Measurements from ENCODE around the gene GBX2. TPM values are rescaled to one million over a fixed set of nuclear protein-coding genes. Genes with fewer than 3 reads are reported as not detected.

The GBX2 gene
- total RNA-seq, 4 donors from 2014 or later = not detected

DNA sequence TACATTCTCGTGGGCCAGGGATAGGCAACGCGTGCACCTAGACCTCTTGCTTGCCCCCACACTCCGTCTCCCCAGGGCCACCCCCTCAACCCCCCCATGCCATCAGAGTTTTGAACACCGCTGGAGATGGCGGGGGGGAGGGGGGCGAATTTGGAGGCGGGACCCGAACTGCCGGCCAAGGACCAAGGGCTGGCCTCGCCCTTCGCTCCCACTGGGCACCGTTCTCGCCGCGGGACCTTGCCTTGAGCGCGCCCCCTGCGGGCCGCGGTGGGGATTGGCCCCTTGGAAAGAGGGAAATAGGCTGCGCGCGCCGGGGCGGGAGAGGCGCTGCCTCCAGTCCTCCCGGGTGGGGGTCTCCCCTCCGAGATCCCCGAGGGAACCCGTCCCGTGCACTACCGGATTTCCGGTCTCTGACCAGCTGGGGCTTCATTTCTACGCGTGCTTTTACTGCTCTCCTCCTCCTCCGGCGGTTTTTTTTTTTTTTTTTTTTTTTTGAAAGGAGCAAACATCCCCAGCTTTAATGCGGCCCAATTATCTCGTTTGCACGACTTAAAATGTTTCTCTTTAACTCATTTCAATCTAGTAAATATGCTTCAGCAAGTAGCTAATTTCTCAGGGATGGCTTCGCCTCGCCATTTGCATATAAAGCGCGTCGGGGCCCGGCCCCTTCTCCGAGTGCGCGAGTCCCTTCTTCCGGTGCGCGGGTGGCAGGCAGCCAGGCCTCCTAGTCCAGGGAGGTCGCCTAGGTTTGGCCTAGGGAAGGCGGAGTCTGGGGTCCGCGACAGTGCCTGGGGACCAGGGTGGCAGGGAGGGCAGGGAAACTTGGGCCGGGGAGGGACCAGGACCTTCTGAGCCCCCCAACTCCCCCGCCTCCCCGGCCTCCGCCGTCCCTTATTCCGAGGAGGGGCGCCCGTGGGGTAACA lies 10.0 kb upstream of the GBX2 start:
- WGBS, 2 donors = 5 to 12% methylated on average over 32 of the region's 65 CpGs
- Histone ChIP-seq H3K27me3 (peaks cover 15 to 98% (median 37%) of the 10 kb centered on the region in 4 donors), H3K27ac (no peak overlapping the region), H3K4me3 (peak overlapping the region in 2 of 4 donors; percentile 32 to 47), H3K9me3 (no peaks in the 10 kb centered on the region), H3K36me3 (no peaks in the 10 kb centered on the region), H3K4me1 (peaks cover 14 to 37% (median 20%) of the 10 kb centered on the region in 3 donors)
- no peak for TF ChIP-seq POLR2A (IDR thresholded peaks at IDR 0.05)
- TF ChIP-seq, protein P1, sequence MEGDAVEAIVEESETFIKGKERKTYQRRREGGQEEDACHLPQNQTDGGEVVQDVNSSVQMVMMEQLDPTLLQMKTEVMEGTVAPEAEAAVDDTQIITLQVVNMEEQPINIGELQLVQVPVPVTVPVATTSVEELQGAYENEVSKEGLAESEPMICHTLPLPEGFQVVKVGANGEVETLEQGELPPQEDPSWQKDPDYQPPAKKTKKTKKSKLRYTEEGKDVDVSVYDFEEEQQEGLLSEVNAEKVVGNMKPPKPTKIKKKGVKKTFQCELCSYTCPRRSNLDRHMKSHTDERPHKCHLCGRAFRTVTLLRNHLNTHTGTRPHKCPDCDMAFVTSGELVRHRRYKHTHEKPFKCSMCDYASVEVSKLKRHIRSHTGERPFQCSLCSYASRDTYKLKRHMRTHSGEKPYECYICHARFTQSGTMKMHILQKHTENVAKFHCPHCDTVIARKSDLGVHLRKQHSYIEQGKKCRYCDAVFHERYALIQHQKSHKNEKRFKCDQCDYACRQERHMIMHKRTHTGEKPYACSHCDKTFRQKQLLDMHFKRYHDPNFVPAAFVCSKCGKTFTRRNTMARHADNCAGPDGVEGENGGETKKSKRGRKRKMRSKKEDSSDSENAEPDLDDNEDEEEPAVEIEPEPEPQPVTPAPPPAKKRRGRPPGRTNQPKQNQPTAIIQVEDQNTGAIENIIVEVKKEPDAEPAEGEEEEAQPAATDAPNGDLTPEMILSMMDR (IDR thresholded peaks at IDR 0.05) = peak; percentile 37 to 72 (median 60)
- intact Hi-C loops (cut with DNase I) = no loop called here
- DNase-seq = no peak

DNA sequence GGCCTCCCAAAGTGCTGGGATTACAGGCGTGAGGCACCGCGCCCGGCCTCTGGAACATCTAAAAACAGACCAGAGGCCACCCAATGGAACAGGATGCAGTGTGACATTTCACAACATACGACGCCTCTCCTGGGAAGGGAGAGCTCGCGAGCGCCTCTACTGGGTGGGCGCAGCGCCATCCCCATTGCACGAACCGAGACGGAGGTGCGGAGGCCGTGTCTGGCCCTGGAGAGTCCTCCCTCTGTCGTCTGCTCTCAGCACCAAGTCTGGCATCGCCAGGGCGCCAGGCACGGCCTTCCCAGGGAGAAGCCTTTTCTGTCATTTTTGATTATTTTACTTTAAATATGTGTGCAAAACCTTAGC lies 9.4 kb upstream of the GBX2 start:
- no peak for TF ChIP-seq POLR2A (IDR thresholded peaks at IDR 0.05)
- TF ChIP-seq, protein P1 (IDR thresholded peaks at IDR 0.05) = no peak
- Histone ChIP-seq H3K27ac (no peak overlapping the region), H3K9me3 (no peaks in the 10 kb centered on the region), H3K36me3 (no peaks in the 10 kb centered on the region), H3K27me3 (peaks cover 21 to 99% (median 44%) of the 10 kb centered on the region in 4 donors), H3K4me1 (peaks cover 17 to 43% (median 24%) of the 10 kb centered on the region in 3 donors), H3K4me3 (peak overlapping the region in 1 of 4 donors; percentile 47)
- intact Hi-C loops (cut with DNase I) = no loop called here
- no peak for DNase-seq
- 30% methylated on average over 2 of the region's 20 CpGs; no CpG with 5 or more reads in 1 of the 2 donors for WGBS, 2 donors

DNA sequence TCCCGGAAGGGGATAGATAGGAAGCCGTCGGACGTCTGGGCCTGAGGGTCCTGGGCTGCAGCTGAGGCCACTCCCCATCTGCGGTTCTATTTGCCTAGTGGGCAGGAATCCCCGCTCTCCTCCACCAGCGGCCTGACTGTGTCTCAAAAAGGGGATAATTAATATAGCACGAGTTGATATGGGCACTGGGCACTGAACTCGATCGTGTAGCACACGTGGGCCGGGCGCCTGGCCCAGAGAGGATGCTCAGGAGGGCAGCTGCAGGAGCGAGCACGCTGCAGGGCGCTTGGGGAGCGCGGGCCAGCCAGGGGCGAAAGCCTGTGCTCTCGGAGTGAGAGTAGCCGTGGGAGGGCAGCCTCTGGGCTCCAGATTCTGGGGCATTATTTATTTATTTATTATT lies 8.8 kb upstream of the GBX2 start:
- Histone ChIP-seq H3K27me3 (peaks cover 28 to 100% (median 49%) of the 10 kb centered on the region in 4 donors), H3K36me3 (no peaks in the 10 kb centered on the region), H3K9me3 (no peaks in the 10 kb centered on the region), H3K27ac (no peak overlapping the region), H3K4me3 (no peak overlapping the region), H3K4me1 (peaks cover 18 to 50% (median 30%) of the 10 kb centered on the region in 3 donors)
- TF ChIP-seq, protein P1 (IDR thresholded peaks at IDR 0.05) = no peak
- TF ChIP-seq POLR2A (IDR thresholded peaks at IDR 0.05) = no peak
- no peak for DNase-seq
- intact Hi-C loops (cut with DNase I) = no loop called here
- 47 to 50% methylated on average over 12 to 14 of the region's 21 CpGs for WGBS, 2 donors

DNA sequence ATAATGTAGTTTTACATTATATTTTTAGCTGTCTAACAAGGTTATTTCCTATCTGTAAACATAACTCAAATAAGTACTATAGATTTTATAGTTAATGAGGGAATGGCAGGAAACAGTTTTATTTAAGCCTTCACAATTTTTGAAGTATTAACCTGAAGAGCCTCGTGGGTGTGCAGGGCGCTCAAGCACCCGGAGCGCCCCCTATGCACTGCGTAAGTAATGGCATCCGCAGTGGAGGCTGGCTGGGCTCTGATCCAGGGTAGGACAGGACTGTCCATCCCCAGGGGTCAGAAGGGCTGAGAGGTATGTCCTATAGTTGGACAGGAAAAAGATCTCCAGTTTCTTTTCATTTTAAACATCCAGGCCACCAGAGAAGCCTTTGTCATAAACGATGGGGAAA lies 8.2 kb upstream of the GBX2 start:
- no peak for DNase-seq
- intact Hi-C loops (cut with DNase I) = no loop called here
- Histone ChIP-seq H3K4me1 (peaks cover 21 to 55% (median 34%) of the 10 kb centered on the region in 3 donors), H3K4me3 (no peak overlapping the region), H3K9me3 (no peaks in the 10 kb centered on the region), H3K27me3 (peaks cover 28 to 100% (median 54%) of the 10 kb centered on the region in 4 donors), H3K36me3 (no peaks in the 10 kb centered on the region), H3K27ac (no peak overlapping the region)
- WGBS, 2 donors = 19 to 22% methylated on average over 7 of the region's 7 CpGs
- no peak for TF ChIP-seq POLR2A (IDR thresholded peaks at IDR 0.05)
- TF ChIP-seq, protein P1 (IDR thresholded peaks at IDR 0.05) = peak in 4 of 6 experiments; percentile 8 to 46 (median 16)

DNA sequence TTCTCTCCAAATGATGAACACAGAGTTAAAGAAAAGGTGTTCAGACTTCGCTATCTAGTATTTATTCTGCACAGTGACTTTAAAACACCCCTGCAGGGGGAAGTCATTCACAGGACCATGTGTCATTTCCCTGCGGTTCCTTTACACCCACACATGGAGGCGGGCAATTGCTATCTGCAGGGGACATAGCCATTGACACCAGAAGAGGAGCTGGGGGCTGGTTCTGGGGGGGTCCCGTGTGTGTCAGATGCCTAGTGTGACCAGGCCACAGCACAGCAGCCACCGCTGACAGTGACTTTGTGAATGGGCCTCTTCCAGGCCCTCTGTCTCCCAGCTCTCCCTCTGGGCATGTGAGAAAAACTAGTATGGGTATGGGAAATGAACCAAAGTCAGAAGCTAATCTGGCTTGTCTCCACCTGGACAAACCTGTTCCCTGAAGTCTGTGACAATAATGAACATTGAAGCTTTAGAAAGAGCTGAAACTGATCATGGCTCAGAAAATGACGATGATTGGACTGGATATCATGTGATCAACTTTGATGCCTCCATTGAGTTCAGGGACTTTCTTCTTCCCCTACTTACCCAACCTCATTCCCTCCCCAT lies 7.5 kb upstream of the GBX2 start:
- Histone ChIP-seq H3K27me3 (peaks cover 28 to 100% (median 62%) of the 10 kb centered on the region in 4 donors), H3K4me1 (peaks cover 23 to 63% (median 40%) of the 10 kb centered on the region in 3 donors), H3K36me3 (no peaks in the 10 kb centered on the region), H3K9me3 (no peaks in the 10 kb centered on the region), H3K27ac (no peak overlapping the region), H3K4me3 (no peak overlapping the region)
- no peak for TF ChIP-seq POLR2A (IDR thresholded peaks at IDR 0.05)
- TF ChIP-seq, protein P1 (IDR thresholded peaks at IDR 0.05) = no peak
- no peak for DNase-seq
- 24 to 37% methylated on average over 5 to 6 of the region's 6 CpGs for WGBS, 2 donors
- intact Hi-C loops (cut with DNase I) = no loop called here

Data from esophagus squamous epithelium (tissue), 5 donors.